ENCODE results near the gene WNT2B. TPM values are rescaled to one million over a fixed set of nuclear protein-coding genes. Genes with fewer than 3 reads are reported as not detected.
A peak's percentile ranks its signal among the peaks of the same experiment; 100 is the strongest.

WNT2B gene
- polyA plus RNA-seq, 1 of the 3 experiments (the other 2 are of a cell fraction) = 4.3 TPM

DNA sequence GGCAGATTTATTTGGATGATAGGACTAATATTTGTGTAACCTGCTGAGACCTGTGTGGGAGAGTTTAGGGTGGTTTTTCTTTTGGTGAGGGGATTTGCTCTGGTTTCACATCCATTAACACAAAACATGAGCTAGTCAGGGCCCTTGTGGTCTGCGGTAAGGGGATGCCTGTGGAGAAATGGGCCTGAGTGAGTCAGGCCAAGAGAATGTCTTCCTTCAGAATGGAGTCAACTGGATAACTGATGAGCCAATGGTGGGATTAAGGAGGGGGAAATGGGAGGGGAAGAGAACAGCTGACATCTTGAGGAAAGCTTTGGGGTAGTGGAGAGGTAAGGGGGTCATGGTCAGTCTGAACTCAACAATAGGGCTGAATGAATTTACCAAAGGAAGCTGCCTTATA, 13.9 kb downstream of the WNT2B start (continued):
- TF ChIP-seq, protein P1, sequence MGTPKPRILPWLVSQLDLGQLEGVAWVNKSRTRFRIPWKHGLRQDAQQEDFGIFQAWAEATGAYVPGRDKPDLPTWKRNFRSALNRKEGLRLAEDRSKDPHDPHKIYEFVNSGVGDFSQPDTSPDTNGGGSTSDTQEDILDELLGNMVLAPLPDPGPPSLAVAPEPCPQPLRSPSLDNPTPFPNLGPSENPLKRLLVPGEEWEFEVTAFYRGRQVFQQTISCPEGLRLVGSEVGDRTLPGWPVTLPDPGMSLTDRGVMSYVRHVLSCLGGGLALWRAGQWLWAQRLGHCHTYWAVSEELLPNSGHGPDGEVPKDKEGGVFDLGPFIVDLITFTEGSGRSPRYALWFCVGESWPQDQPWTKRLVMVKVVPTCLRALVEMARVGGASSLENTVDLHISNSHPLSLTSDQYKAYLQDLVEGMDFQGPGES (IDR thresholded peaks at IDR 0.05; ENCODE audit: low read depth, low read length) = no peak
- TF ChIP-seq MAX (IDR thresholded peaks at IDR 0.05; ENCODE audit: low read depth) (peak; percentile 79), FOSL2 (IDR thresholded peaks at IDR 0.05; ENCODE audit: borderline replicate concordance, low read depth) (peak; percentile 88), REST (IDR thresholded peaks at IDR 0.05; ENCODE audit: low read depth, low read length) (peak; percentile 61; the same call in 1 of the 2 replicates), ELF1 (IDR thresholded peaks at IDR 0.05) (no peak), GABPA (IDR thresholded peaks at IDR 0.05; ENCODE audit: low read depth) (no peak), NRF1 (IDR thresholded peaks at IDR 0.05; ENCODE audit: low read depth, low read length) (no peak), EZH2phosphoT487 (IDR thresholded peaks at IDR 0.05; ENCODE audit: borderline replicate concordance, low read depth) (no peak), YY1 (IDR thresholded peaks at IDR 0.05; ENCODE audit: low read depth) (peak; percentile 61; the same call in 1 of the 2 replicates), NFIC (IDR thresholded peaks at IDR 0.05; ENCODE audit: borderline replicate concordance) (peak; percentile 47; the same call in 1 of the 2 replicates)
- TF ChIP-seq, protein P2, sequence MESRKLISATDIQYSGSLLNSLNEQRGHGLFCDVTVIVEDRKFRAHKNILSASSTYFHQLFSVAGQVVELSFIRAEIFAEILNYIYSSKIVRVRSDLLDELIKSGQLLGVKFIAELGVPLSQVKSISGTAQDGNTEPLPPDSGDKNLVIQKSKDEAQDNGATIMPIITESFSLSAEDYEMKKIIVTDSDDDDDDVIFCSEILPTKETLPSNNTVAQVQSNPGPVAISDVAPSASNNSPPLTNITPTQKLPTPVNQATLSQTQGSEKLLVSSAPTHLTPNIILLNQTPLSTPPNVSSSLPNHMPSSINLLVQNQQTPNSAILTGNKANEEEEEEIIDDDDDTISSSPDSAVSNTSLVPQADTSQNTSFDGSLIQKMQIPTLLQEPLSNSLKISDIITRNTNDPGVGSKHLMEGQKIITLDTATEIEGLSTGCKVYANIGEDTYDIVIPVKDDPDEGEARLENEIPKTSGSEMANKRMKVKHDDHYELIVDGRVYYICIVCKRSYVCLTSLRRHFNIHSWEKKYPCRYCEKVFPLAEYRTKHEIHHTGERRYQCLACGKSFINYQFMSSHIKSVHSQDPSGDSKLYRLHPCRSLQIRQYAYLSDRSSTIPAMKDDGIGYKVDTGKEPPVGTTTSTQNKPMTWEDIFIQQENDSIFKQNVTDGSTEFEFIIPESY (IDR thresholded peaks at IDR 0.05; ENCODE audit: borderline replicate concordance, low read depth) = 0 out of 2 replicates have a peak, but pooled peaks have one; percentile 30

DNA sequence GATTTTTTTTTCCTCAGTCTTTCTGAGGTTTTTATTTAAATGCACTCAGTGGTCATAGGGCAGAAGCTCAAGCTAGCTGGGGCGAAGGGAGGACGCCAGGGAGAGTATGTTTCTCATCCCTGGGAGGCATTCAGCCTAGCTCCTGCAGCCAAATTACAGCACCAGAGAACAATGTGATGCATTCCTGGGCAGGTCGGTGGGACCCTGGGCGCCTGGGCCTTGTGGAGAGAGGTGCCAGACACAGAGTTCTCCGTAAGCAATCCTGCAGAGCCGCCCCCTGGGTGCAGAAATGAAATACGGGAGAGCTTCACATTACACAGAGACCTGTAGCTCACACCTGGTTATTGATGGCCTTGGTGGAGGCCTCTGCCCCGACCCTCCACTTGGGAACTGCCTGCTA, 15.5 kb downstream of the WNT2B start:
- H3K9me2 ChIP-seq = no peaks in the 10 kb centered on the region
- H3K9me3 ChIP-seq = no peaks in the 10 kb centered on the region
- peak overlapping the region in 1 of 2 experiments; percentile 80; a peak in 2 of 4 replicates for H3K27ac ChIP-seq (ENCODE audit: low read depth in 2 of 2, low read length in 1 of 2)
- H3K4me2 ChIP-seq = no peak overlapping the region; the same call in 1 of the 2 replicates
- DNase-seq = no peak
- H3K79me2 ChIP-seq (ENCODE audit: insufficient read depth) = no peaks in the 10 kb centered on the region
- H4K20me1 ChIP-seq (ENCODE audit: insufficient read depth) = no peaks in the 10 kb centered on the region
- H3K4me1 ChIP-seq (ENCODE audit: control insufficient read depth in 1 of 2, insufficient read depth in 2 of 2, low read depth in 1 of 2, low read length in 1 of 2) = peaks cover 0 to 55% of the 10 kb centered on the region in 2 experiments; a peak in 3 of 4 replicates
- WGBS (ENCODE audit: low lambda C conversion rate) = 47% methylated on average over 5 of the region's 8 CpGs
- no peak overlapping the region for H3K4me3 ChIP-seq (ENCODE audit: low read depth in 2 of 2, low read length in 1 of 2)
- CTCF ChIA-PET = interaction anchor here (1.3 kb wide), 1 partner anchor 90 kb away, joined by 3 read pairs; no protein-coding TSS in a partner anchor
- H3K27me3 ChIP-seq (ENCODE audit: insufficient read depth) = no peaks in the 10 kb centered on the region
- H3K9ac ChIP-seq = peak overlapping the region; percentile 52
- no peak overlapping the region for H2AFZ ChIP-seq (ENCODE audit: low read depth)
- POLR2A ChIA-PET = no interaction called here
- H3F3A ChIP-seq (replicated peaks; ENCODE audit: insufficient read depth) = peaks cover 6% of the 10 kb centered on the region
- H3K36me3 ChIP-seq (replicated peaks in 1 of 2; ENCODE audit: control insufficient read depth in 1 of 2, insufficient read depth in 2 of 2, low read length in 1 of 2) = peaks cover 5 to 18% of the 10 kb centered on the region in 2 experiments
- peak; percentile 44; the same call in 1 of the 2 replicates for TF ChIP-seq TCF12 (IDR thresholded peaks at IDR 0.05)
- TF ChIP-seq TAF1 (IDR thresholded peaks at IDR 0.05; ENCODE audit: borderline replicate concordance, low read depth, low read length) = no peak
- TF ChIP-seq NFIC (IDR thresholded peaks at IDR 0.05; ENCODE audit: borderline replicate concordance) = peak; percentile 54
- no peak for TF ChIP-seq POLR2AphosphoS5 (IDR thresholded peaks at IDR 0.05; ENCODE audit: low read depth, low read length)
- no peak for TF ChIP-seq CHD2 (IDR thresholded peaks at IDR 0.05; ENCODE audit: low read length, partially characterized antibody)
- TF ChIP-seq RXRA (IDR thresholded peaks at IDR 0.05; ENCODE audit: borderline replicate concordance, low read depth) = no peak
- TF ChIP-seq REST (IDR thresholded peaks at IDR 0.05; ENCODE audit: low read depth, low read length) = no peak
- TF ChIP-seq MEF2A (IDR thresholded peaks at IDR 0.05; ENCODE audit: borderline replicate concordance, low read depth) = no peak
- TF ChIP-seq, protein P1 (IDR thresholded peaks at IDR 0.05; ENCODE audit: low read depth, low read length) = no peak
- TF ChIP-seq EP300 (IDR thresholded peaks at IDR 0.05; ENCODE audit: borderline replicate concordance in 1 of 2, low read depth in 1 of 2, low read length in 1 of 2) = peak in 1 of 2 experiments; percentile 45; a peak in 1 of 4 replicates
- TF ChIP-seq GABPA (IDR thresholded peaks at IDR 0.05; ENCODE audit: low read depth) = no peak
